Measurements from ENCODE around the gene STX7.
"Not testable (repeated sequence)": the region's sequence is repeated elsewhere in the genome, so short reads cannot be mapped to it uniquely, and the experiment has no call there.

The STX7 gene

GRCh38 chr6:132512638-132513632 is at the start of gene STX7:
Gene STX7 (minus strand): TSS chr6:132513116. CDS start chr6:132503530, 9,586 bp downstream.
- CTCF ChIA-PET: interaction anchor here (0.7 to 1.7 kb wide), 5 partner anchors 13 to 310 kb away, joined by 3 to 12 read pairs (median 4); no protein-coding TSS in a partner anchor
- Mint-ChIP-seq H3K27ac (peak within 1 kb of the TSS; percentile 88), H3K27me3 (peaks cover 16% of the 10 kb centered on the region), H3K9me3 (no peaks in the 10 kb centered on the region), H3K36me3 (peaks cover 3% of the 10 kb centered on the region), H3K4me3 (peak within 1 kb of the TSS; percentile 91), H3K4me1 (peaks cover 26% of the 10 kb centered on the region)
- peak; percentile 91 for DNase-seq

- CTCF ChIA-PET, H3K4me3 Mint-ChIP-seq, H3K9me3 Mint-ChIP-seq, H3K27ac Mint-ChIP-seq, DNase-seq, H3K36me3 Mint-ChIP-seq, H3K4me1 Mint-ChIP-seq, H3K27me3 Mint-ChIP-seq: not testable (repeated sequence)
Observed at GRCh38 chr6:132560087-132560486, 47.2 kb upstream of the STX7 start.

GRCh38 chr6:132552372-132552771 is 39.5 kb upstream of the STX7 start, which contains the start of gene TAAR8:
Gene TAAR8 (plus strand): TSS chr6:132552672. CDS start chr6:132552693, 21 bp downstream.
- Mint-ChIP-seq H3K4me3 (no peak within 1 kb of the TSS), H3K27me3 (peaks cover 32% of the 10 kb centered on the region), H3K27ac (no peak within 1 kb of the TSS), H3K4me1 (no peaks in the 10 kb centered on the region), H3K9me3 (no peaks in the 10 kb centered on the region), H3K36me3 (no peaks in the 10 kb centered on the region)
- no peak for DNase-seq
- CTCF ChIA-PET: interaction anchor here (2.7 kb wide), 1 partner anchor 21 kb away, joined by 10 read pairs; no protein-coding TSS in a partner anchor

- no peak for DNase-seq
- H3K4me3 Mint-ChIP-seq: no peak overlapping the region
- CTCF ChIA-PET: interaction anchor here (0.6 to 2.7 kb wide), 2 partner anchors 20 to 242 kb away, joined by 3 to 10 read pairs; no protein-coding TSS in a partner anchor
- no peaks in the 10 kb centered on the region for H3K36me3 Mint-ChIP-seq
- no peaks in the 10 kb centered on the region for H3K9me3 Mint-ChIP-seq
- H3K4me1 Mint-ChIP-seq: no peaks in the 10 kb centered on the region
- no peak overlapping the region for H3K27ac Mint-ChIP-seq
- H3K27me3 Mint-ChIP-seq: peaks cover 33% of the 10 kb centered on the region
Observed at GRCh38 chr6:132551214-132551613, 38.3 kb upstream of the STX7 start.

- Mint-ChIP-seq H3K4me1 (no peaks in the 10 kb centered on the region), H3K27ac (no peak overlapping the region), H3K27me3 (peaks cover 28% of the 10 kb centered on the region), H3K36me3 (no peaks in the 10 kb centered on the region), H3K4me3 (no peak overlapping the region), H3K9me3 (no peaks in the 10 kb centered on the region)
- no peak for DNase-seq
- CTCF ChIA-PET: no interaction called here
Observed at GRCh38 chr6:132548746-132549463, 36.0 kb upstream of the STX7 start.

GRCh38 chr6:132544826-132545225 is 31.9 kb upstream of the STX7 start:
- DNase-seq: no peak
- CTCF ChIA-PET: interaction anchor here (0.8 to 0.9 kb wide), 2 partner anchors 14 to 265 kb away, joined by 3 read pairs; no protein-coding TSS in a partner anchor
- Mint-ChIP-seq H3K4me1 (no peaks in the 10 kb centered on the region), H3K4me3 (no peak overlapping the region), H3K36me3 (no peaks in the 10 kb centered on the region), H3K27me3 (peaks cover 16% of the 10 kb centered on the region), H3K9me3 (no peaks in the 10 kb centered on the region), H3K27ac (no peak overlapping the region)

- DNase-seq: no peak
- H3K4me1 Mint-ChIP-seq: no peaks in the 10 kb centered on the region
- H3K27ac Mint-ChIP-seq: no peak within 1 kb of the TSS
- H3K9me3 Mint-ChIP-seq: no peaks in the 10 kb centered on the region
- peaks cover 5% of the 10 kb centered on the region for H3K27me3 Mint-ChIP-seq
- CTCF ChIA-PET: interaction anchor here (0.8 kb wide), 1 partner anchor 42 kb away, joined by 3 read pairs; no protein-coding TSS in a partner anchor
- no peaks in the 10 kb centered on the region for H3K36me3 Mint-ChIP-seq
- no peak within 1 kb of the TSS for H3K4me3 Mint-ChIP-seq
Observed at GRCh38 chr6:132537977-132538376, 25.1 kb upstream of the STX7 start, which contains the start of gene TAAR9. Gene TAAR9 (plus strand): TSS chr6:132538277. CDS start chr6:132538290, 13 bp downstream.

- Mint-ChIP-seq H3K4me3 (no peak overlapping the region), H3K27ac (no peak overlapping the region), H3K4me1 (no peaks in the 10 kb centered on the region), H3K36me3 (no peaks in the 10 kb centered on the region), H3K9me3 (no peaks in the 10 kb centered on the region), H3K27me3 (peaks cover 5% of the 10 kb centered on the region)
- CTCF ChIA-PET: interaction anchor here (1.3 kb wide), 1 partner anchor 257 kb away, joined by 3 read pairs; no protein-coding TSS in a partner anchor
- DNase-seq: no peak
Observed at GRCh38 chr6:132537145-132537544, 24.2 kb upstream of the STX7 start.

- H3K27ac Mint-ChIP-seq, H3K4me1 Mint-ChIP-seq, H3K9me3 Mint-ChIP-seq, H3K4me3 Mint-ChIP-seq, DNase-seq, H3K36me3 Mint-ChIP-seq, CTCF ChIA-PET, H3K27me3 Mint-ChIP-seq: not testable (repeated sequence)
Observed at GRCh38 chr6:132534546-132534945, 21.6 kb upstream of the STX7 start.

- Mint-ChIP-seq H3K9me3 (no peaks in the 10 kb centered on the region), H3K27me3 (peaks cover 19% of the 10 kb centered on the region), H3K4me1 (peaks cover 2% of the 10 kb centered on the region), H3K36me3 (no peaks in the 10 kb centered on the region), H3K27ac (no peak overlapping the region), H3K4me3 (no peak overlapping the region)
- DNase-seq: peak; percentile 78
- CTCF ChIA-PET: interaction anchor here (0.6 to 1.6 kb wide), 14 partner anchors 11 to 427 kb away, joined by 3 to 10 read pairs (median 3); partner anchors contain the start of genes SLC18B1 and TAAR8
Observed at GRCh38 chr6:132530293-132530974, 17.5 kb upstream of the STX7 start.

GRCh38 chr6:132527791-132528190 is 14.9 kb upstream of the STX7 start:
- H3K36me3 Mint-ChIP-seq: no peaks in the 10 kb centered on the region
- peaks cover 2% of the 10 kb centered on the region for H3K4me1 Mint-ChIP-seq
- no peaks in the 10 kb centered on the region for H3K9me3 Mint-ChIP-seq
- H3K4me3 Mint-ChIP-seq: no peak overlapping the region
- CTCF ChIA-PET: no interaction called here
- no peak overlapping the region for H3K27ac Mint-ChIP-seq
- H3K27me3 Mint-ChIP-seq: peaks cover 35% of the 10 kb centered on the region
- DNase-seq: no peak

GRCh38 chr6:132526461-132526860 is 13.5 kb upstream of the STX7 start:
- Mint-ChIP-seq H3K4me1 (peaks cover 2% of the 10 kb centered on the region), H3K4me3 (no peak overlapping the region), H3K27ac (no peak overlapping the region), H3K36me3 (no peaks in the 10 kb centered on the region), H3K9me3 (no peaks in the 10 kb centered on the region), H3K27me3 (peaks cover 32% of the 10 kb centered on the region)
- CTCF ChIA-PET: interaction anchor here (1.0 kb wide), 2 partner anchors 237 to 238 kb away, joined by 3 read pairs; no protein-coding TSS in a partner anchor
- DNase-seq: no peak

- no peak for DNase-seq
- peaks cover 2% of the 10 kb centered on the region for H3K4me1 Mint-ChIP-seq
- CTCF ChIA-PET: no interaction called here
- no peaks in the 10 kb centered on the region for H3K9me3 Mint-ChIP-seq
- no peak overlapping the region for H3K4me3 Mint-ChIP-seq
- no peak overlapping the region for H3K27ac Mint-ChIP-seq
- H3K36me3 Mint-ChIP-seq: no peaks in the 10 kb centered on the region
- peaks cover 33% of the 10 kb centered on the region for H3K27me3 Mint-ChIP-seq
Observed at GRCh38 chr6:132525866-132526265, 12.9 kb upstream of the STX7 start.

Measured in activated naive CD4-positive, alpha-beta T cell treated with anti-CD3 and anti-CD28 coated beads, Interleukin-2, amount 10 ng/mL, durations not matched to agents 7 days and 5 days (primary cell).